K562 (cell line): Measurements from ENCODE around the gene ANXA7. TPM values are rescaled to one million over a fixed set of nuclear protein-coding genes. Genes with fewer than 3 reads are reported as not detected.

Experiments
- CBFA2T2 ChIP-seq: fragments of 450-650 bp; conservative IDR thresholded peaks from 2 replicates; pipeline ENCODE4 v1.6.1; 2017; ENCODE audit warnings: mild to moderate bottlenecking
- HES1 ChIP-seq: fragments of 450-650 bp; IDR thresholded peaks from 2 replicates; pipeline ENCODE4 v1.6.1; 2016; ENCODE audit warnings: low read depth, mild to moderate bottlenecking, moderate library complexity
- KAT2B ChIP-seq: IDR thresholded peaks from one replicate; pipeline ENCODE4 v1.6.1; 2012; ENCODE audit warnings: low read depth, mild to moderate bottlenecking, control low read depth, inconsistent platforms, low read length, moderate library complexity
- MAFG ChIP-seq: fragments of 450-650 bp; conservative IDR thresholded peaks from 2 replicates; pipeline ENCODE4 v1.6.1; 2016; ENCODE audit warnings: missing genetic modification characterization, missing compliant biosample characterization
- POLR2B ChIP-seq: fragments of 450-650 bp; IDR thresholded peaks from 2 replicates; pipeline ENCODE4 v1.6.1; 2018; ENCODE audit warnings: low read depth; ENCODE audit not compliant: partially characterized antibody
- POLR2H ChIP-seq: IDR thresholded peaks from 2 replicates; pipeline ENCODE4 v1.6.1; 2016; ENCODE audit warnings: missing genetic modification characterization, low read depth, mild to moderate bottlenecking, control low read depth, missing compliant biosample characterization, moderate library complexity
- TAL1 ChIP-seq: fragments of 450-650 bp; IDR thresholded peaks from 2 replicates; pipeline ENCODE4 v1.6.1; 2016; ENCODE audit warnings: mild to moderate bottlenecking
- TBP ChIP-seq: optimal IDR thresholded peaks from 2 replicates; pipeline ENCODE3; 2011; ENCODE audit warnings: low read depth, low read length, improper control_type of control experiment
- ZNF140 ChIP-seq: fragments of 250-450 bp; sonication (Bioruptor Pico); IDR thresholded peaks from 2 replicates; pipeline ENCODE4 v1.8.0; 2021; ENCODE audit warnings: moderate library complexity, mild to moderate bottlenecking, inconsistent platforms
- ZNF41 ChIP-seq: fragments of 250-450 bp; sonication (Bioruptor Pico); conservative IDR thresholded peaks from 2 replicates; pipeline ENCODE4 v1.4.0; 2020; ENCODE audit warnings: mild to moderate bottlenecking
- ZNF77 ChIP-seq: fragments of 250-450 bp; sonication (Bioruptor Pico); IDR thresholded peaks from 2 replicates; pipeline ENCODE4 v1.5.0; 2020
- ZSCAN29 ChIP-seq: fragments of 450-650 bp; IDR thresholded peaks from 2 replicates; pipeline ENCODE4 v1.6.1; 2017
- ZSCAN32 ChIP-seq: fragments of 450-650 bp; formaldehyde crosslinking; IDR thresholded peaks from 2 replicates; pipeline ENCODE4 v1.4.0; 2020; ENCODE audit warnings: mild to moderate bottlenecking, moderate library complexity
- polyA plus RNA-seq, 8 experiments: library from polyadenylated mRNA; depleted of rRNA in 4 of 8; stranded (reverse) in 5 of 8; unstranded in 3 of 8; fragments of >200 nt; fragmentation: Nextera tagmentation in 2 of 8; fragmentation: Illumina TruSeq in 1 of 8; extraction: Ambion mirVana in 2 of 8; extraction: Trizol in 1 of 8; gene quantifications; 2 replicates each; pipeline versions ENCODE4 v1.2.1 to v1.2.3, GENCODE V29; 2011 to 2014; ENCODE audit warnings: inconsistent platforms in 1 of 8, missing spikeins in 1 of 8
- total RNA-seq, 7 experiments: library from RNA; depleted of rRNA in 6 of 7; stranded (reverse); fragments of >200 nt in 6 of 7; fragmentation: Illumina TruSeq in 2 of 7; extraction: Trizol in 2 of 7; gene quantifications; 2 replicates each; pipeline versions ENCODE4 v1.2.1 to v1.2.3, GENCODE V29; 2011 to 2021; ENCODE audit warnings: low replicate concordance in 1 of 7
- TF ChIP-seq, protein P1 (sequence below), 2 experiments: fragments of 450-650 bp; formaldehyde crosslinking in 1 of 2; IDR thresholded peaks; 2 replicates each; pipeline versions ENCODE4 v1.4.0 to v1.6.1; 2014 to 2020; ENCODE audit warnings: mild to moderate bottlenecking in 2 of 2, borderline replicate concordance in 1 of 2, low read depth in 1 of 2
- TF ChIP-seq, protein P2 (sequence below): fragments of 200-800 bp; sonication (Bioruptor generic); IDR thresholded peaks from 2 replicates; pipeline ENCODE4 v1.6.1; 2017; ENCODE audit warnings: missing genetic modification characterization, missing compliant biosample characterization
- TF ChIP-seq, protein P3 (sequence below): sonication (generic); formaldehyde crosslinking; IDR thresholded peaks from 2 replicates; pipeline ENCODE4 v1.8.0; 2022; ENCODE audit warnings: missing genetic modification reagents, mild to moderate bottlenecking, borderline replicate concordance

The ANXA7 gene
- total and polyA plus RNA-seq, 9 of the 15 experiments (the other 6 are each of a cell fraction or from before 2014, with no cell fraction given) = 81.6 to 157 (median 122) TPM

DNA sequence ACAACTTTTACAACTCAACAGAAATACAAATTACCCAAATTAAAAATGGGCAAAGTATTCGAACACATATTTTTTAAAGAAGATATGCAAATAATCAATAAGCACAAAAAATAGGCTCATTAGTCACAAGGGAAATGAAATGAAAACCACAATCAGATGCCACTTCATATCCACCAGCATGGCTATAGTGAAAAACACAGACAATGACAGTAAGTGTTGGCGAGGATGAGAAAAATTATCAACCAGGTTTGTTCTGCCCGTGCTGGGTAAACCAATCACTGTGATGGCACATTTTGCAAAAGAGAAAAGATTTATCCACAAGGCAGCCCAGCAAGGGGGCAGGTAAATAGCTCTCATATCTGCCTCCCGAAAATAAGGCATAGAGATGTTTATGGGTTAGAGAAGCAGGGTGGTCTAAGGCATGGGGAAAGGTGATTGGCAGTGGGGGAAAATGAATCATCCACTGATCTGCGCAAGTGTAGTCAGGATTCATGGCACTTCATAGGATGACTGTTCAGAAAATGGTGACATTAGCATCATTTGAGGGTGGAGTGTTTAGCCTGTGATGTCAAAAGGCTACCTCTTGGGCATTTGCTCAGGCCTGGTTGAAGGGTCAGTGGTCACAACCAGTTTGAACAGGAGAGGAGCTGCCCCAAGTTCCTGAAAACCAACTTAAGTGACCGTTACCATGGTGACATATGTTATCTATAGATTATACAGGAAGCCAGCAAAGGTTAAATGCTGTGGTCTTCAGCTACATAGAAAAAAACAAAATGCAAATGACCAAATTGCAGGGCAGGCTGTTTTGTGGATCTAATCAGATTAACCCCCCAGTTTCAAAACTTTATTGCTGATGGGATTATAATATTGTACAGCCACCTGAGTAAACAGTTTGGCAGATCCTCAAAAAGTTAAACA, 47.2 kb downstream of the ANXA7 start (continued):
- TF ChIP-seq, protein P1, sequence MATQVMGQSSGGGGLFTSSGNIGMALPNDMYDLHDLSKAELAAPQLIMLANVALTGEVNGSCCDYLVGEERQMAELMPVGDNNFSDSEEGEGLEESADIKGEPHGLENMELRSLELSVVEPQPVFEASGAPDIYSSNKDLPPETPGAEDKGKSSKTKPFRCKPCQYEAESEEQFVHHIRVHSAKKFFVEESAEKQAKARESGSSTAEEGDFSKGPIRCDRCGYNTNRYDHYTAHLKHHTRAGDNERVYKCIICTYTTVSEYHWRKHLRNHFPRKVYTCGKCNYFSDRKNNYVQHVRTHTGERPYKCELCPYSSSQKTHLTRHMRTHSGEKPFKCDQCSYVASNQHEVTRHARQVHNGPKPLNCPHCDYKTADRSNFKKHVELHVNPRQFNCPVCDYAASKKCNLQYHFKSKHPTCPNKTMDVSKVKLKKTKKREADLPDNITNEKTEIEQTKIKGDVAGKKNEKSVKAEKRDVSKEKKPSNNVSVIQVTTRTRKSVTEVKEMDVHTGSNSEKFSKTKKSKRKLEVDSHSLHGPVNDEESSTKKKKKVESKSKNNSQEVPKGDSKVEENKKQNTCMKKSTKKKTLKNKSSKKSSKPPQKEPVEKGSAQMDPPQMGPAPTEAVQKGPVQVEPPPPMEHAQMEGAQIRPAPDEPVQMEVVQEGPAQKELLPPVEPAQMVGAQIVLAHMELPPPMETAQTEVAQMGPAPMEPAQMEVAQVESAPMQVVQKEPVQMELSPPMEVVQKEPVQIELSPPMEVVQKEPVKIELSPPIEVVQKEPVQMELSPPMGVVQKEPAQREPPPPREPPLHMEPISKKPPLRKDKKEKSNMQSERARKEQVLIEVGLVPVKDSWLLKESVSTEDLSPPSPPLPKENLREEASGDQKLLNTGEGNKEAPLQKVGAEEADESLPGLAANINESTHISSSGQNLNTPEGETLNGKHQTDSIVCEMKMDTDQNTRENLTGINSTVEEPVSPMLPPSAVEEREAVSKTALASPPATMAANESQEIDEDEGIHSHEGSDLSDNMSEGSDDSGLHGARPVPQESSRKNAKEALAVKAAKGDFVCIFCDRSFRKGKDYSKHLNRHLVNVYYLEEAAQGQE (IDR thresholded peaks at IDR 0.05; ENCODE audit: borderline replicate concordance) = peak; percentile 100
- TF ChIP-seq, protein P1 (CRISPR knock-in tag; IDR thresholded peaks at IDR 0.05; ENCODE audit: low read depth) = no peak
- TF ChIP-seq POLR2H (peak; percentile 65), HES1 (0 out of 2 replicates have a peak, but pooled peaks have one; percentile 39), ZNF41 (CRISPR knock-in tag) (0 out of 2 replicates have a peak, but pooled peaks have one; percentile 13), ZNF140 (CRISPR knock-in tag) (no peak), ZNF77 (CRISPR knock-in tag) (no peak), CBFA2T2 (no peak; the same call in 1 of the 2 replicates), POLR2B (peak; percentile 17), TBP (no peak), ZSCAN29 (no peak), ZSCAN32 (CRISPR knock-in tag) (no peak), TAL1 (no peak), MAFG (tag) (peak; percentile 73), KAT2B (no peak)
- TF ChIP-seq, protein P2, sequence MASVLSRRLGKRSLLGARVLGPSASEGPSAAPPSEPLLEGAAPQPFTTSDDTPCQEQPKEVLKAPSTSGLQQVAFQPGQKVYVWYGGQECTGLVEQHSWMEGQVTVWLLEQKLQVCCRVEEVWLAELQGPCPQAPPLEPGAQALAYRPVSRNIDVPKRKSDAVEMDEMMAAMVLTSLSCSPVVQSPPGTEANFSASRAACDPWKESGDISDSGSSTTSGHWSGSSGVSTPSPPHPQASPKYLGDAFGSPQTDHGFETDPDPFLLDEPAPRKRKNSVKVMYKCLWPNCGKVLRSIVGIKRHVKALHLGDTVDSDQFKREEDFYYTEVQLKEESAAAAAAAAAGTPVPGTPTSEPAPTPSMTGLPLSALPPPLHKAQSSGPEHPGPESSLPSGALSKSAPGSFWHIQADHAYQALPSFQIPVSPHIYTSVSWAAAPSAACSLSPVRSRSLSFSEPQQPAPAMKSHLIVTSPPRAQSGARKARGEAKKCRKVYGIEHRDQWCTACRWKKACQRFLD (CRISPR knock-in tag) = peak; percentile 78
- TF ChIP-seq, protein P3, sequence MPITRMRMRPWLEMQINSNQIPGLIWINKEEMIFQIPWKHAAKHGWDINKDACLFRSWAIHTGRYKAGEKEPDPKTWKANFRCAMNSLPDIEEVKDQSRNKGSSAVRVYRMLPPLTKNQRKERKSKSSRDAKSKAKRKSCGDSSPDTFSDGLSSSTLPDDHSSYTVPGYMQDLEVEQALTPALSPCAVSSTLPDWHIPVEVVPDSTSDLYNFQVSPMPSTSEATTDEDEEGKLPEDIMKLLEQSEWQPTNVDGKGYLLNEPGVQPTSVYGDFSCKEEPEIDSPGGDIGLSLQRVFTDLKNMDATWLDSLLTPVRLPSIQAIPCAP (CRISPR knock-in tag) = 0 out of 2 replicates have a peak, but pooled peaks have one; percentile 26
